SH-SY5Y (cell line): ENCODE data around the gene KLHL17.

ENCODE experiments used
- GATA2 ChIP-seq: IDR thresholded peaks from 2 replicates; pipeline ENCODE4 v1.6.1; 2011; ENCODE audit warnings: mild to moderate bottlenecking, low read depth, low read length
- GATA3 ChIP-seq: IDR thresholded peaks from 2 replicates; pipeline ENCODE4 v1.6.1; 2011; ENCODE audit warnings: low read depth, mild to moderate bottlenecking, low read length, moderate library complexity

- no peak for TF ChIP-seq GATA3
- TF ChIP-seq GATA2 = no peak
Measured at GRCh38 chr1:997713-997992, 37.3 kb downstream of the KLHL17 start.
